NCI-H1092 treated with DMSO at 0.1 percent for 48 hours (cell line): Measurements from ENCODE around the gene EIF4G3.
A peak's percentile ranks its signal among the peaks of the same experiment; 100 is the strongest.
"Not testable (repeated sequence)": the region's sequence is repeated elsewhere in the genome, so short reads cannot be mapped to it uniquely, and the experiment has no call there.

ENCODE experiments used
- DNase-seq: peaks from one replicate; lab custom pipeline; 2025; lab: John Stamatoyannopoulos, UW

EIF4G3 gene

GRCh38 chr1:21024918-21025317 lies 151.8 kb downstream of the EIF4G3 start:
- DNase-seq: no peak

DNA sequence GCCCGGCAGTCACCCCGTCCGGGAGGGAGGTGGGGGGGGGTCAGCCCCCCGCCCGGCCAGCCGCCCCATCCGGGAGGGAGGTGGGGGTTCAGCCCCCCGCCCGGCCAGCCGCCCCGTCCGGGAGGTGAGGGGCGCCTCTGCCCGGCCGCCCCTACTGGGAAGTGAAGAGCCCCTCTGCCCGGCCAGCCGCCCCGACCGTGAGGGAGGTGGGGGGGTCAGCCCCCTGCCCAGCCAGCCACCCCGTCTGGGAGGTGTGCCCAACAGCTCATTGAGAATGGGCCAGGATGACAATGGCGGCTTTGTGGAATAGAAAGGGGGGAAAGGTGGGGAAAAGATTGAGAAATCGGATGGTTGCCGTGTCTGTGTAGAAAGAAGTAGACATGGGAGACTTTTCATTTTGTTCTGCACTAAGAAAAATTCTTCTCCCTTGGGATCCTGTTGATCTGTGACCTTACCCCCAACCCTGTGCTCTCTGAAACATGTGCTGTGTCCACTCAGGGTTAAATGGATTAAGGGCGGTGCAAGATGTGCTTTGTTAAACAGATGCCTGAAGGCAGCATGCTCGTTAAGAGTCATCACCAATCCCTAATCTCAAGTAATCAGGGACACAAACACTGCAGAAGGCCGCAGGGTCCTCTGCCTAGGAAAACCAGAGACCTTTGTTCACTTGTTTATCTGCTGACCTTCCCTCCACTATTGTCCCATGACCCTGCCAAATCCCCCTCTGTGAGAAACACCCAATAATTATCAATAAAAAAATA lies 152.4 kb downstream of the EIF4G3 start:
- DNase-seq: not testable (repeated sequence)

DNA sequence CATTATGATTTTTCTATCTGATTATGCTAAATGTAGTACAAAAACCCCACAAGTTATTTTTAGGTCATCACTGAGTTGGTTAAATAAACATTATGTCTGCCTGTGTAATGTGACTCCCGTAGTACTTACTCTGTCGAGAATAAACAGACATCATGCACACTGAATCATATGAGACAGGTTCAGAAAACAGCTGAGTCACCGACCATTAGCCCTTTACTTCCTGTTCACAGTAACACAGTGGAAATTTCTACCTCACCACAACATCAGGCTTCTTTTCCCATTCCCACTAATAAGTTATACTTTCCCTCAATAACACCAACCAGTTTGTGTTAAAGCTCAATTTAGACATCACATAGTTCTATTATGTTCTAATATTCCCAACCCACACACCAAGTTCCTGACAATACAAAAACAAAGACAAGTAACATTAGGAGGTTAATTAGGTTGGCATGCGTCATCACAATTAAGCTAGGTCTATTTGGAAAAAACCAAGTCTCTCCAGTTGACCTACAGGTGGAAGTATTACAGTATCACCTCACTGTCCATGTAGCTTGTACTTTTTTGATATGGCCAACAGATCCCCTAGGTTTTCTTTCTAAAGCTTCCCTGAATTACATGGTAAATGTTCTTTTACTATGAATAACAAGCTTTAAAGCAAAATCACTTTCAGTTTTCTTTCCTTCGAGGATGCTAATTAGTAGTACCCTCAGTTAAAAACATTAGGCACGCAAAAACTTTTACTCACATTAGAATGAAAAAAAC lies 154.2 kb downstream of the EIF4G3 start:
- peak; percentile 91 for DNase-seq

DNA sequence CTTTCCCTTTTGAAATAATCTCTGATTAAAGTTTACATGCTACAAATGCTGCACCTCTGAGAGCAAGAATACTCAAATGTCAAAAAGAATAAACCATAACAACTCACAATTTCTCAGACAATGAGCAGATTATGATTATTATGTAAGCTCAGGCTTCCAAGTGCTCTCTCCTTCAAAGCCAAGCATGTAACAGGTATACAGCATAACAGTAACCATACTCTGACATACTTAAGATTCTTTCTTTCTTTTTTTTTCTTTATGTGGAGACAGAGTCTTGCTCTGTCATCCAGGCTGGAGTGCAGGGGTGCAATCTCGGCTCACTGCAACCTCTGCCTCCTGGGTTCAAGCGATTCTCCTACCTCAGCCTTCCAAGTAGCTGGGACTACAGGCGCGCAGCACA lies 155.4 kb downstream of the EIF4G3 start:
- no peak for DNase-seq

DNA sequence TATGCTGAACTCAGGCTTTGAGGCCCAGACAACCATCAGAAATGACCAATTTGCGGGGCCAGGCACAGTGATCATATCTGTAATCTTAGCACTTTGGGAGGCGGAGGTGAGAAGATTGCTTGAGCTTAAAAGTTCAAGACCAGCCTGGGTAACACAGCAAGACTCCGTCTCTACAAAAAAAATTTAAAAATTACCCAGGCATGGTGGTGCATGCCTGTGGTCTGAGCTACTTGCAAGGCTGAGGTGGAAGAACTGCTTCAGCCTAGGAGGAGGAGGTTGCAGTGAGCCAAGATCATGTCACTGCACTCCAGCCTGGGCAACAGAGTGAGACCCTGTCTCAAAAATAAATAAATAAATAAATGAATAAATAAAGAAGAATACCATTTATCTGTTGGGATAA lies 156.5 kb downstream of the EIF4G3 start:
- no peak for DNase-seq

DNA sequence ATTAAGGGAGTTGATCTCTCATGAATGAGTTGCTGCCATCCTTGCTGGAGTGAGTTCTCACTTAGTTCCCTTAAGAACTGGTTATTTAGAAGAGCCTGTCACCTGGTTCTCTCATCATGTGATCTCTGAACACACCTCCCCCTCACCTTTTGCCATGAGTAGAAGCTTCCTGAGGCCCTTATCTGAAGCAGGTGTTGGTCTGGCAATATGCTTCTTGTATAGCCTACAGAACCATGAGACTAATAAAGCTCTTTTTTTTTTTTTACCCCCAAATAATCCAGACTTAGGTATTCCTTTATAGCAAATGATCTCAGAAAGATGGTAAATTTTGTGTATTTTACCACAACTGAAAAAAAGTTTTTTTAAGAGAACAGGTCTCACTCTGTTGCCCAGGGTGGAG lies 158.0 kb downstream of the EIF4G3 start:
- DNase-seq: no peak

GRCh38 chr1:21013510-21013909 lies 163.2 kb downstream of the EIF4G3 start:
- no peak for DNase-seq

GRCh38 chr1:21012937-21013336 lies 163.8 kb downstream of the EIF4G3 start:
- no peak for DNase-seq

DNA sequence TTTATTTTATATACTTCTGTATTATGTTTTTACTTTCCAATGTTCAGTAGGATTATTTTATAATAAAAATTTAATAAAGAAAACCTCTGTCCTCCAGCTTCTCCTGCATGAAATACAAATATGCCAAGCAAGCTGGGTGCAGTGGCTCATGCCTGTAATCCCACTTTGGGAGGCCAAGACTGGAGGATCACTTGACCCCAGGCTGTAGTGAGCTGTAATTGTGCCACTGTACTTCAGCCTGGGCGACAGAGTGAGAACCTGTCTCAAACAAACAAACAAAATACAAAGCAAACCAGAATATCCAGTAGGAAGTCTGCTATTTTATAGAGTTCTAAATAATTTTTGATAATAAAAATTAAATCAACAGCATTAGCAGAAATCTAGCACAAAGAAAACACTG lies 168.8 kb downstream of the EIF4G3 start:
- no peak for DNase-seq

- no peak for DNase-seq
Measured at GRCh38 chr1:21005466-21006239, 171.0 kb downstream of the EIF4G3 start.

GRCh38 chr1:21003281-21004045 lies 173.2 kb downstream of the EIF4G3 start:
- DNase-seq: no peak

GRCh38 chr1:21001042-21001441 lies 175.7 kb downstream of the EIF4G3 start:
- DNase-seq: no peak

DNA sequence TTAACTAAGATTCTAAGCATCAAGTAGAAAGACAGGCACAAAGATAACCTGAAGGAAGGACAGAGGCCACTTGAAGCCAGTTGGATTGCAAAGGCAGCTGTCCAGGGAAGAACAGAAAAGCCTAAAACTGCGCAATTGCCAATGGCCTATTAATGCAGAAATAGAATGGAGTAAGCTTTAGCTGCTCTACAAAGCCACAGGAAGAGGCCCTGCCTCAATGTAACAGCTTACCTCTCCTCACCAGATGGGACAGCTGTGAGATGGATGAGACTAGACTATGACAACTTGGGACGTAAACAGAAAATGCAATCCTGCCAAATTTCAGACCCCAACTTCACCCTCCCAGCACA lies 176.5 kb downstream of the EIF4G3 start:
- no peak for DNase-seq

GRCh38 chr1:20999525-21000244 lies 177.0 kb downstream of the EIF4G3 start:
- DNase-seq: no peak

- no peak for DNase-seq
Measured at GRCh38 chr1:20998826-20999225, 177.9 kb downstream of the EIF4G3 start.

- no peak for DNase-seq
Measured at GRCh38 chr1:20997602-20998224, 179.0 kb downstream of the EIF4G3 start.

DNA sequence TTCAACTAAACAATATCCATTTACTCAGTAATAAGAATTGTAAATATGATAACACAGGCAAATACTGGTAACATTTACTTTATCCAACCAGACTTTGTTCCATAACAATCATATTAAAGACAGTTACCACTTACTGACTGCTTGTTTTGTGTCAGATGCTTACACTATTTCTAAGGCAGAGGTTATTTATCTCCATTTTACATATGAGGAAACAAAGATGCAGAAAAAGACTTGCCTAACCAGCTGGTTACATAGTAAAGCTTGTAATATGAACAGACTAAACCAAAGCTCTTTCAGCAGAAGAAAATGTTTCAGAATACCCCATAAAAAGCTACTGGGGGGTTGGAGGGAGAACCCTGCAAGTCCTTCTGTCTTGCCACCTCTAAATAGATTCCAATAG lies 180.1 kb downstream of the EIF4G3 start:
- no peak for DNase-seq

DNA sequence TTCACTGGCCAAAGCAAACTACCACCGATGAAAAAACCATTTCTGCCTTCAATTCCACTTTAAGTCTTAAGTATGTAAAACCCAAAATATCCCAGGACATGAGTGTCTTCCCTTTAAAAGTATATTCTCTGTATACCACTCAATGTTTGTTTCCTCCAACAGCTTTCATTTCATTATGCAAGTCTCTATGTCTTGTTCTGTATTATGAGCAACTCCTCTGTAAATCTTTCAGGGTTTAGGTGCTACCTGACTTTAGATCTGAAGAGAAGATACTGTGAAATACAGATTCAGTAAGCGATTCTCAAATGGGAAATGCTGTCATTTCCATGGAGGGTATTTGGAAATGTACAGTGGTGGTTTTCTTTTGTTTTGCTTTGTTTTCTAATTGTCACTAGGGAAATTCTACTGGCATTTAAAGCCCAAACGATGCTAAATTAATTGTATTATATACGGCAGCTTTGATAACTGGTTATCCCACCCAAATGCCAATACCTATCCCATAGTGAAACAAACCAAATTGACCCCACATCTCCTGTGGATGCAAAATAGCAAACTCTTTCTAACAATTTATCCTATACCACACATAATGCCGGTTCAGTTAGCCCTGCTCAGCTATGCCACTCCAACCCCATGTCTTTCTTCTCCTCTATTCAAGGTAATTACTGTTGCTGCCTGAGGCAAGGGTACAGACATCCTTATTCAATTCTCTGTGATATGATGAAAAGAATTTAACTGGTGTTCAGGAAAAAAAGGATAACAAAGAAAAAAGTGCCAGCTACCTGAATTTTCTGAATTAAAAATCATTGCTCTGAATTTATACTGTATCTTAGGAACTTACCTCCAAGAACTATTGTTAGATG lies 182.8 kb downstream of the EIF4G3 start:
- DNase-seq: no peak

DNA sequence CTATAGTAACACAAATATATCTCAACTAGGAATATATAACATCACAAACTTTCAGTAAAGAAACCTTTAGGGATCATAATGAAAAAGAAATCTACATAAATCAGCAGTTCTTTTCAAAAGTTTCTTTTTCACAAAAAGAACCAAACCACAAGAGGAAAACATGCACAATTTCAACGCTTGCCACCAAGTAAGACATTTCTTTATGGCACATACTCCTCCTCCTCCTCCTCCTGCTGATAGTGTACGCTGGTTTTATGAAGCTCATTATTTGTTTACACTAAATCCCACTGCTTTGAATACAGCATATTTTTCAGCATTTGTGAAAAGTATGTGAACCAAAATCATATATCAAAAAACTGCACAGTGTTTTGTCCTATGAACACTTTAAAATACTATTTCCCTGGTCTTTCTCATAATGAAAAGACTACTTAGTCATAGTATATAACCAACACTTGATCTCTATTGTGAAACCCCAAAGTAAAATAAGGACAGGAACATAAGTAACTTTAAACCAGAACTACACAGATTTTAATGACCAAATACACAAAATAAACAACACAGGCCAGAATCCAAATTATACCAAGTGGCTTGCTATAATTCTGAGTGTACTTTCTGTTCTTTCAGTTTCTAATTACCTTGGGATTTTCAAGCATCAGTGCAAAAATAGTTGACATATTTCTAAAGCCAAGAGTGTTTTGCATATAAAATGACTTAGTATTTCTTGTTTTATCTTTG lies 184.2 kb downstream of the EIF4G3 start:
- no peak for DNase-seq
